ENCODE data around the gene FHAD1. TPM values are rescaled to one million over a fixed set of nuclear protein-coding genes. Genes with fewer than 3 reads are reported as not detected.

Gene FHAD1
- total RNA-seq, 1 donor, result under 0.01 TPM

GRCh38 chr1:15343729-15344128 lies 96.7 kb downstream of the FHAD1 start:
- peak in 1 of 3 donors; percentile 58 for DNase-seq (ENCODE audit: low read depth in 2 of 3, low spot score in 2 of 3)

GRCh38 chr1:15344380-15344779 lies 97.4 kb downstream of the FHAD1 start:
- no peak for DNase-seq (ENCODE audit: low read depth in 2 of 3, low spot score in 2 of 3)

- DNase-seq (ENCODE audit: low read depth in 2 of 3, low spot score in 2 of 3), result no peak
Observed at GRCh38 chr1:15344800-15345704, 98.0 kb downstream of the FHAD1 start.

GRCh38 chr1:15345705-15346345 lies 98.8 kb downstream of the FHAD1 start:
- peak in 2 of 3 donors; percentile 79 to 83 for DNase-seq (ENCODE audit: low read depth in 2 of 3, low spot score in 2 of 3)

- DNase-seq (ENCODE audit: low read depth in 2 of 3, low spot score in 2 of 3), result no peak
Observed at GRCh38 chr1:15346346-15347030, 99.5 kb downstream of the FHAD1 start.

GRCh38 chr1:15347182-15347581 lies 100.2 kb downstream of the FHAD1 start:
- peak in 1 of 3 donors; percentile 58 for DNase-seq (ENCODE audit: low read depth in 2 of 3, low spot score in 2 of 3)

- no peak for DNase-seq (ENCODE audit: low read depth in 2 of 3, low spot score in 2 of 3)
Observed at GRCh38 chr1:15348648-15349047, 101.6 kb downstream of the FHAD1 start.

GRCh38 chr1:15349133-15349532 lies 102.1 kb downstream of the FHAD1 start:
- no peak for DNase-seq (ENCODE audit: low read depth in 2 of 3, low spot score in 2 of 3)

GRCh38 chr1:15350151-15350550 lies 103.1 kb downstream of the FHAD1 start:
- no peak for DNase-seq (ENCODE audit: low read depth in 2 of 3, low spot score in 2 of 3)

GRCh38 chr1:15350551-15351200 lies 103.7 kb downstream of the FHAD1 start:
- DNase-seq (ENCODE audit: low read depth in 2 of 3, low spot score in 2 of 3), result no peak

GRCh38 chr1:15351310-15351709 lies 104.3 kb downstream of the FHAD1 start:
- no peak for DNase-seq (ENCODE audit: low read depth in 2 of 3, low spot score in 2 of 3)

- DNase-seq (ENCODE audit: low read depth in 2 of 3, low spot score in 2 of 3), result peak in 2 of 3 donors; percentile 66 to 71
Observed at GRCh38 chr1:15352128-15352957, 105.3 kb downstream of the FHAD1 start.

GRCh38 chr1:15353839-15354579 lies 107.0 kb downstream of the FHAD1 start:
- DNase-seq (ENCODE audit: low read depth in 2 of 3, low spot score in 2 of 3), result no peak

- DNase-seq (ENCODE audit: low read depth in 2 of 3, low spot score in 2 of 3), result no peak
Observed at GRCh38 chr1:15354580-15354965, 107.5 kb downstream of the FHAD1 start.

- no peak for DNase-seq (ENCODE audit: low read depth in 2 of 3, low spot score in 2 of 3)
Observed at GRCh38 chr1:15355968-15356625, 109.1 kb downstream of the FHAD1 start.

- DNase-seq (ENCODE audit: low read depth in 2 of 3, low spot score in 2 of 3), result no peak
Observed at GRCh38 chr1:15357612-15358207, 110.7 kb downstream of the FHAD1 start.

GRCh38 chr1:15358565-15359133 lies 111.6 kb downstream of the FHAD1 start:
- no peak for DNase-seq (ENCODE audit: low read depth in 2 of 3, low spot score in 2 of 3)

GRCh38 chr1:15360700-15361099 lies 113.7 kb downstream of the FHAD1 start:
- no peak for DNase-seq (ENCODE audit: low read depth in 2 of 3, low spot score in 2 of 3)
